ENCODE data around the gene MLPH. TPM values are rescaled to one million over a fixed set of nuclear protein-coding genes. Genes with fewer than 3 reads are reported as not detected.

Gene MLPH
- polyA plus RNA-seq, 1 donor: 31.8 TPM

- peaks cover 7% of the 10 kb centered on the region for H3K9me3 ChIP-seq (ENCODE audit: control insufficient read depth, low read depth, low read length)
- no peak for DNase-seq
- H3K4me3 ChIP-seq (ENCODE audit: low read length): no peak overlapping the region
- H3K27ac ChIP-seq (ENCODE audit: low read length): no peak overlapping the region
- no CpG with 5 or more reads among the region's 1 CpG for WGBS (ENCODE audit: insufficient coverage, low lambda C conversion rate)
- no peaks in the 10 kb centered on the region for H3K36me3 ChIP-seq (ENCODE audit: control insufficient read depth, insufficient read depth, low read length)
- H3K4me1 ChIP-seq (ENCODE audit: control insufficient read depth, insufficient read depth, low read length): peaks cover 10% of the 10 kb centered on the region
- H3K27me3 ChIP-seq (ENCODE audit: control insufficient read depth, insufficient read depth, low read length): peaks cover 2% of the 10 kb centered on the region
These were observed 30.9 kb downstream of the MLPH start for GRCh38 chr2:237517990-237518389.

GRCh38 chr2:237519506-237520245, 32.6 kb downstream of the MLPH start:
- no peaks in the 10 kb centered on the region for H3K36me3 ChIP-seq (ENCODE audit: control insufficient read depth, insufficient read depth, low read length)
- no peak for DNase-seq
- H3K9me3 ChIP-seq (ENCODE audit: control insufficient read depth, low read depth, low read length): peaks cover 7% of the 10 kb centered on the region
- H3K27me3 ChIP-seq (ENCODE audit: control insufficient read depth, insufficient read depth, low read length): peaks cover 2% of the 10 kb centered on the region
- peak overlapping the region; percentile 73 for H3K27ac ChIP-seq (ENCODE audit: low read length)
- peaks cover 10% of the 10 kb centered on the region for H3K4me1 ChIP-seq (ENCODE audit: control insufficient read depth, insufficient read depth, low read length)
- no peak overlapping the region for H3K4me3 ChIP-seq (ENCODE audit: low read length)
- no CpG with 5 or more reads among the region's 14 CpGs for WGBS (ENCODE audit: insufficient coverage, low lambda C conversion rate)

GRCh38 chr2:237520290-237520689, 33.2 kb downstream of the MLPH start:
- H3K27ac ChIP-seq (ENCODE audit: low read length): peak overlapping the region; percentile 73
- no peak overlapping the region for H3K4me3 ChIP-seq (ENCODE audit: low read length)
- DNase-seq: peak; percentile 89 to 94
- WGBS (ENCODE audit: insufficient coverage, low lambda C conversion rate): 60% methylated on average over 1 of the region's 6 CpGs
- H3K36me3 ChIP-seq (ENCODE audit: control insufficient read depth, insufficient read depth, low read length): no peaks in the 10 kb centered on the region
- peaks cover 7% of the 10 kb centered on the region for H3K9me3 ChIP-seq (ENCODE audit: control insufficient read depth, low read depth, low read length)
- H3K4me1 ChIP-seq (ENCODE audit: control insufficient read depth, insufficient read depth, low read length): peaks cover 10% of the 10 kb centered on the region
- peaks cover 2% of the 10 kb centered on the region for H3K27me3 ChIP-seq (ENCODE audit: control insufficient read depth, insufficient read depth, low read length)

- WGBS (ENCODE audit: insufficient coverage, low lambda C conversion rate): no CpG with 5 or more reads among the region's 6 CpGs
- DNase-seq: peak; percentile 48 to 58
These were observed 37.6 kb downstream of the MLPH start for GRCh38 chr2:237524631-237525030.

GRCh38 chr2:237525559-237526157, 38.6 kb downstream of the MLPH start:
- H3K9me3 ChIP-seq (ENCODE audit: control insufficient read depth, low read depth, low read length): no peaks in the 10 kb centered on the region
- no peaks in the 10 kb centered on the region for H3K4me1 ChIP-seq (ENCODE audit: control insufficient read depth, insufficient read depth, low read length)
- H3K27me3 ChIP-seq (ENCODE audit: control insufficient read depth, insufficient read depth, low read length): no peaks in the 10 kb centered on the region
- DNase-seq: no peak
- WGBS (ENCODE audit: insufficient coverage, low lambda C conversion rate): no CpG with 5 or more reads among the region's 17 CpGs
- no peak overlapping the region for H3K27ac ChIP-seq (ENCODE audit: low read length)
- H3K36me3 ChIP-seq (ENCODE audit: control insufficient read depth, insufficient read depth, low read length): no peaks in the 10 kb centered on the region
- H3K4me3 ChIP-seq (ENCODE audit: low read length): no peak overlapping the region

More at GRCh38 chr2:237524631-237525030, 37.6 kb downstream of the MLPH start:
- H3K4me1 ChIP-seq (ENCODE audit: control insufficient read depth, insufficient read depth, low read length): peaks cover 6% of the 10 kb centered on the region
- no peaks in the 10 kb centered on the region for H3K9me3 ChIP-seq (ENCODE audit: control insufficient read depth, low read depth, low read length)
- H3K27ac ChIP-seq (ENCODE audit: low read length): no peak overlapping the region
- H3K27me3 ChIP-seq (ENCODE audit: control insufficient read depth, insufficient read depth, low read length): no peaks in the 10 kb centered on the region
- no peaks in the 10 kb centered on the region for H3K36me3 ChIP-seq (ENCODE audit: control insufficient read depth, insufficient read depth, low read length)
- no peak overlapping the region for H3K4me3 ChIP-seq (ENCODE audit: low read length)

- 76% methylated on average over 3 of the region's 11 CpGs for WGBS (ENCODE audit: insufficient coverage, low lambda C conversion rate)
- no peaks in the 10 kb centered on the region for H3K36me3 ChIP-seq (ENCODE audit: control insufficient read depth, insufficient read depth, low read length)
- no peaks in the 10 kb centered on the region for H3K9me3 ChIP-seq (ENCODE audit: control insufficient read depth, low read depth, low read length)
These were observed 40.2 kb downstream of the MLPH start for GRCh38 chr2:237527233-237527632.

GRCh38 chr2:237527766-237528165, 40.7 kb downstream of the MLPH start:
- Histone ChIP-seq H3K4me3 (ENCODE audit: low read length) (no peak overlapping the region), H3K9me3 (ENCODE audit: control insufficient read depth, low read depth, low read length) (no peaks in the 10 kb centered on the region), H3K27me3 (ENCODE audit: control insufficient read depth, insufficient read depth, low read length) (no peaks in the 10 kb centered on the region), H3K4me1 (ENCODE audit: control insufficient read depth, insufficient read depth, low read length) (no peaks in the 10 kb centered on the region), H3K27ac (ENCODE audit: low read length) (no peak overlapping the region), H3K36me3 (ENCODE audit: control insufficient read depth, insufficient read depth, low read length) (no peaks in the 10 kb centered on the region)
- 96% methylated on average over 3 of the region's 5 CpGs for WGBS (ENCODE audit: insufficient coverage, low lambda C conversion rate)
- no peak for DNase-seq

More at GRCh38 chr2:237527233-237527632, 40.2 kb downstream of the MLPH start:
- Histone ChIP-seq H3K27me3 (ENCODE audit: control insufficient read depth, insufficient read depth, low read length) (no peaks in the 10 kb centered on the region), H3K4me3 (ENCODE audit: low read length) (no peak overlapping the region), H3K27ac (ENCODE audit: low read length) (no peak overlapping the region), H3K4me1 (ENCODE audit: control insufficient read depth, insufficient read depth, low read length) (no peaks in the 10 kb centered on the region)
- DNase-seq: no peak

- Histone ChIP-seq H3K36me3 (ENCODE audit: control insufficient read depth, insufficient read depth, low read length) (no peaks in the 10 kb centered on the region), H3K27me3 (ENCODE audit: control insufficient read depth, insufficient read depth, low read length) (no peaks in the 10 kb centered on the region), H3K4me1 (ENCODE audit: control insufficient read depth, insufficient read depth, low read length) (no peaks in the 10 kb centered on the region), H3K9me3 (ENCODE audit: control insufficient read depth, low read depth, low read length) (no peaks in the 10 kb centered on the region), H3K4me3 (ENCODE audit: low read length) (no peak overlapping the region), H3K27ac (ENCODE audit: low read length) (no peak overlapping the region)
- DNase-seq: no peak
- no CpG with 5 or more reads among the region's 19 CpGs for WGBS (ENCODE audit: insufficient coverage, low lambda C conversion rate)
These were observed 42.7 kb downstream of the MLPH start for GRCh38 chr2:237529452-237530402.

- Histone ChIP-seq H3K27me3 (ENCODE audit: control insufficient read depth, insufficient read depth, low read length) (no peaks in the 10 kb centered on the region), H3K27ac (ENCODE audit: low read length) (no peak overlapping the region)
- no CpG with 5 or more reads among the region's 12 CpGs for WGBS (ENCODE audit: insufficient coverage, low lambda C conversion rate)
These were observed 43.7 kb downstream of the MLPH start for GRCh38 chr2:237530472-237531433.

More at GRCh38 chr2:237530472-237531433, 43.7 kb downstream of the MLPH start:
- DNase-seq: no peak
- no peaks in the 10 kb centered on the region for H3K36me3 ChIP-seq (ENCODE audit: control insufficient read depth, insufficient read depth, low read length)
- H3K9me3 ChIP-seq (ENCODE audit: control insufficient read depth, low read depth, low read length): no peaks in the 10 kb centered on the region
- no peaks in the 10 kb centered on the region for H3K4me1 ChIP-seq (ENCODE audit: control insufficient read depth, insufficient read depth, low read length)
- H3K4me3 ChIP-seq (ENCODE audit: low read length): no peak overlapping the region
